Osteoblast (primary cell): ENCODE data around the gene GRM4. TPM values are rescaled to one million over a fixed set of nuclear protein-coding genes. Genes with fewer than 3 reads are reported as not detected.

ENCODE experiments used
- DNase-seq: peaks from one replicate; pipeline ENCODE4 v3.0.0; 2011; ENCODE audit warnings: low spot score, mixed read lengths; ENCODE audit not compliant: insufficient read length; ENCODE audit errors: missing footprints
- H2AFZ ChIP-seq: 2 replicates; pipeline ENCODE4 v1.6.0; 2011; ENCODE audit warnings: mild to moderate bottlenecking, low read length
- H3K27ac ChIP-seq: 2 replicates; pipeline ENCODE4 v1.5.1; 2011; ENCODE audit warnings: mild to moderate bottlenecking, low read depth, low read length, moderate library complexity
- H3K27me3 ChIP-seq: 2 replicates; pipeline ENCODE4 v1.6.0; 2012; ENCODE audit warnings: mild to moderate bottlenecking, control low read depth, inconsistent platforms, low read length, moderate library complexity; ENCODE audit not compliant: insufficient read depth
- H3K36me3 ChIP-seq: 2 replicates; pipeline ENCODE4 v1.5.1; 2011; ENCODE audit warnings: mild to moderate bottlenecking, low read length, control low read depth, moderate library complexity; ENCODE audit not compliant: insufficient read depth
- H3K4me1 ChIP-seq: 2 replicates; pipeline ENCODE4 v1.5.1; 2011; ENCODE audit warnings: mild to moderate bottlenecking, low read length, control low read depth, moderate library complexity; ENCODE audit not compliant: insufficient read depth
- H3K4me2 ChIP-seq: 2 replicates; pipeline ENCODE4 v1.6.0; 2011; ENCODE audit warnings: mild to moderate bottlenecking, low read length; ENCODE audit not compliant: insufficient read depth
- H3K4me3 ChIP-seq: fragments of 200-600 bp; sonication (generic); 3 replicates; pipeline ENCODE4 v1.5.1; 2012; ENCODE audit warnings: mild to moderate bottlenecking, low read length, inconsistent platforms; ENCODE audit not compliant: insufficient read depth
- H3K79me2 ChIP-seq: 2 replicates; pipeline ENCODE4 v1.6.0; 2012; ENCODE audit warnings: mild to moderate bottlenecking, low read length, control low read depth, inconsistent platforms; ENCODE audit not compliant: insufficient read depth
- H3K9me3 ChIP-seq: 2 replicates; pipeline ENCODE4 v1.5.1; 2011; ENCODE audit warnings: low read depth, low read length, control low read depth
- H4K20me1 ChIP-seq: 2 replicates; pipeline ENCODE4 v1.6.0; 2012; ENCODE audit warnings: mild to moderate bottlenecking, low read length, control low read depth; ENCODE audit not compliant: insufficient read depth
- total RNA-seq: library from RNA; depleted of rRNA; stranded (reverse); fragments of >200 nt; gene quantifications from 2 replicates; pipeline ENCODE4 v1.2.3, GENCODE V29; 2012
- TF ChIP-seq, protein P1 (sequence below): IDR thresholded peaks from 2 replicates; pipeline ENCODE4 v1.5.1; 2011; ENCODE audit warnings: mild to moderate bottlenecking, low read depth, low read length, moderate library complexity; ENCODE audit errors: extremely low read depth

Gene GRM4
- total RNA-seq, 1 donor = 0.36 TPM

DNA sequence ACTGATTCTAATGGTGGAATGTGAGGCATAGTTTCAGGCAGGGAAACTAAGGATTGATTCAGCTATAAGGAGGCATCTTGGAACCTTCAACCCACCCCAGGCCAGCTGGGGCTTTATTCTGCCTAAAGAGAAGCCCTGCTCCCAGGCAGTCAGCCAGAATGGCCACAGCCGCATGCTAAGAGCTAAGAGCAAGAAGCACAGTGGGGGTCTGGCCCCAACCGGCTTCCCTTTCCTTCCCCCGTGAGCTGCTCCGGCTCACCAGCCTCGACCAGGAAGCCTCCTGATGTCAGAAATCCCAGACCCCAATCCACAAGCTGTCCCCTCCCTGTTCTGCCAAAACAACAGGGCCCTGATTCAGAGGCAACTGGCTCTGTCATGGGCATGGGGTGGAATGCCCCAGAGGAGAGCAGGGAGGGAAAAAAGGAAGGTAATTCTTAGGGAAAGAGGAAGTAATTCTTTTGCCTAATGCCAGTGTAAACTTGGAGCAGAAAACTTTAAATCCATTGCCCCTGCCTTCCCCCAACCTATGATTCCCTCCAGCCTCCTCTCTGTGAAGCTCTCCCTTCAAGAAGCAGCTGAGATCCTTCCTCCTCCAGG, 6.9 kb downstream of the GRM4 start:
- H3K27ac ChIP-seq = no peak overlapping the region
- no peaks in the 10 kb centered on the region for H3K79me2 ChIP-seq
- H3K9me3 ChIP-seq = no peaks in the 10 kb centered on the region
- no peaks in the 10 kb centered on the region for H3K4me1 ChIP-seq
- no peak overlapping the region for H3K4me2 ChIP-seq
- DNase-seq = no peak
- H2AFZ ChIP-seq = no peak overlapping the region
- TF ChIP-seq, protein P1, sequence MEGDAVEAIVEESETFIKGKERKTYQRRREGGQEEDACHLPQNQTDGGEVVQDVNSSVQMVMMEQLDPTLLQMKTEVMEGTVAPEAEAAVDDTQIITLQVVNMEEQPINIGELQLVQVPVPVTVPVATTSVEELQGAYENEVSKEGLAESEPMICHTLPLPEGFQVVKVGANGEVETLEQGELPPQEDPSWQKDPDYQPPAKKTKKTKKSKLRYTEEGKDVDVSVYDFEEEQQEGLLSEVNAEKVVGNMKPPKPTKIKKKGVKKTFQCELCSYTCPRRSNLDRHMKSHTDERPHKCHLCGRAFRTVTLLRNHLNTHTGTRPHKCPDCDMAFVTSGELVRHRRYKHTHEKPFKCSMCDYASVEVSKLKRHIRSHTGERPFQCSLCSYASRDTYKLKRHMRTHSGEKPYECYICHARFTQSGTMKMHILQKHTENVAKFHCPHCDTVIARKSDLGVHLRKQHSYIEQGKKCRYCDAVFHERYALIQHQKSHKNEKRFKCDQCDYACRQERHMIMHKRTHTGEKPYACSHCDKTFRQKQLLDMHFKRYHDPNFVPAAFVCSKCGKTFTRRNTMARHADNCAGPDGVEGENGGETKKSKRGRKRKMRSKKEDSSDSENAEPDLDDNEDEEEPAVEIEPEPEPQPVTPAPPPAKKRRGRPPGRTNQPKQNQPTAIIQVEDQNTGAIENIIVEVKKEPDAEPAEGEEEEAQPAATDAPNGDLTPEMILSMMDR = no peak
- H4K20me1 ChIP-seq = no peaks in the 10 kb centered on the region
- H3K4me3 ChIP-seq = no peak overlapping the region
- H3K27me3 ChIP-seq = peaks cover 71% of the 10 kb centered on the region
- no peaks in the 10 kb centered on the region for H3K36me3 ChIP-seq

DNA sequence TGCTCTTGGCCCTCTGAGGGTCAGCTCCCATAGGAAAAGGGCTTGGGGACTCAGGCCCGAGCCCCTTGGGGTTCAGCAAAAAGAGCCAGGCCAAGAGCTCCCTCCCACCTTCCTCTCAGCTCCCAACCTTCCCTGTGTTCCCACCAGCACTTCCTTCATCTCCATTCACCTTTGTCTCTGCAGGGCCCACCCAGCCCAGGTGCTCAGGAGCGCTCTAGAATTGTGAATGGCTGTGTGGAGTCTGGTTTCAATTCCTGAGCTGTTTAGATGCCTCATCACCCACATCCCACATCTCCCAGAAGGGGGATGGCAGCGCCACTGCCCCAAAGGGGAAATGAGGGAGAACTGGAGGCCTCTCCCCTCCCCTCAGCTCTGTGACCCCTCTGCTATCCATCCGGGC, 7.7 kb downstream of the GRM4 start:
- no peaks in the 10 kb centered on the region for H3K36me3 ChIP-seq
- H3K79me2 ChIP-seq = no peaks in the 10 kb centered on the region
- H3K4me2 ChIP-seq = no peak overlapping the region
- H4K20me1 ChIP-seq = no peaks in the 10 kb centered on the region
- H2AFZ ChIP-seq = no peak overlapping the region
- H3K4me1 ChIP-seq = no peaks in the 10 kb centered on the region
- H3K9me3 ChIP-seq = no peaks in the 10 kb centered on the region
- H3K4me3 ChIP-seq = no peak overlapping the region
- H3K27me3 ChIP-seq = peaks cover 63% of the 10 kb centered on the region
- no peak overlapping the region for H3K27ac ChIP-seq
- TF ChIP-seq, protein P1 = no peak
- no peak for DNase-seq

DNA sequence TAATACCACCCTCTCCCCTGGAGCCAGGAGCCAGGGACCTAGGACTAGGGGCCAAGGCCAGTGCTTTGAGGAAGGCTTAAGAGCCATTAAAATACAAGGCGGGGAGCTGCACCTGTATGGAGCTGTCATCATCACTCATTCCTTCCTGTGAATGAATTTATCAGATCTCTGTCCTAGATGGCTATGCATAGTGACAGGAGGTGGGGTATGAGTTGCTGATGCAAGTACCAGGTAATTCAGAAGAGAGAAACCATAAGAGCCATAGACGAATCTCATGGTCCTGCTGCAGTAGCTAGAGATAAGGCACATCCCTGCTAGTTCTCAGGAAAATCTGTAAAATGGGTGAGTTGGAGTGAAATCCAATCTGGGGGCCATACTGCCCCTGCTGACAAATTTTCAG, 10.3 kb downstream of the GRM4 start:
- no peaks in the 10 kb centered on the region for H3K9me3 ChIP-seq
- H2AFZ ChIP-seq = no peak overlapping the region
- H3K4me2 ChIP-seq = no peak overlapping the region
- H3K4me3 ChIP-seq = no peak overlapping the region
- TF ChIP-seq, protein P1 = no peak
- H3K36me3 ChIP-seq = no peaks in the 10 kb centered on the region
- H3K79me2 ChIP-seq = no peaks in the 10 kb centered on the region
- H3K4me1 ChIP-seq = no peaks in the 10 kb centered on the region
- peaks cover 38% of the 10 kb centered on the region for H3K27me3 ChIP-seq
- no peaks in the 10 kb centered on the region for H4K20me1 ChIP-seq
- H3K27ac ChIP-seq = no peak overlapping the region
- no peak for DNase-seq

DNA sequence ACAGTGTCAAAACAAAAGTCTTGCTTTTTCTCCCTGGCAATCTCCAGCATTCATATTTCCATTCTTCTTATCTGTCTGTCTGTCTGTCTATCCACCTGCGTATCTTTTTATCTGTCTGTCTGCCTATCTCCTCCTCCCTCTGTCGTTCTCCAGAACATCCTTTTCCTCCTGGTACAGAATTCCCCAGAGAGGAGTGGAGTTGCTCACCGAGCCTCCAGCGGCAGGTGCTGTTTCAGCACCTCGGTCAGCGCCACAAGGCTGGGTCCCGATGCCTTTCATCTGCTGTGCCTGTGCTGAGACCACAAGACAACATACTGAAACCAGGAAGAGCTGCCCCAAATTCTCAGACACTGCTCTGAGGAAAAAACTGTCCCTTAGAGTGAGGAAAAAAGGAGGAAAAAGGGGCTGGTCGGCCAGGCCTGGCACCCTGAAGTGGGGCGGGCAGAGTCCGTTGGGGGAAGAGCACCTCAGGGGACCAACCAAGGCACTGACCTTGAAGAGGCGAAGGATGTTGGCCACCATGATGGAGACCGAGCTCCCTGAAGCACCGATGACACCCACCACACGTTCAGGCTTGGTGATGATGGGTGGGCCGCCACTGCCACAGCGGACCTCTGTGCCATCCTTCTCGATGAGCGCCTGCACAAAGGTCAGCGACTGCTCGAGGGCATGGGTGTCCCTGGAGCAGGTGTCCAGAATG, 13.3 kb downstream of the GRM4 start:
- no peak overlapping the region for H3K4me2 ChIP-seq
- no peaks in the 10 kb centered on the region for H3K36me3 ChIP-seq
- no peak overlapping the region for H3K27ac ChIP-seq
- H3K27me3 ChIP-seq = peaks cover 16% of the 10 kb centered on the region
- H3K4me1 ChIP-seq = no peaks in the 10 kb centered on the region
- H3K9me3 ChIP-seq = no peaks in the 10 kb centered on the region
- no peak for DNase-seq
- no peaks in the 10 kb centered on the region for H3K79me2 ChIP-seq
- no peak overlapping the region for H3K4me3 ChIP-seq
- TF ChIP-seq, protein P1 = no peak
- no peaks in the 10 kb centered on the region for H4K20me1 ChIP-seq
- no peak overlapping the region for H2AFZ ChIP-seq
